Tibial nerve (tissue), 4 donors: ENCODE data around the gene PHF2.

ENCODE experiments used
- CTCF ChIP-seq, 5 experiments: fragments of 200-600 bp in 3 of 5; fragments of 450-650 bp in 2 of 5; sonication (generic) in 3 of 5; IDR thresholded peaks; one replicate each; pipeline ENCODE4 v1.5.1; 2016 to 2019; ENCODE audit warnings: antibody characterized with exemption in 5 of 5, mild to moderate bottlenecking in 3 of 5, moderate library complexity in 2 of 5
- EP300 ChIP-seq, 2 donors: sonication (generic); formaldehyde crosslinking; IDR thresholded peaks; one replicate each; pipeline ENCODE4 v1.6.1; 2017; ENCODE audit warnings: antibody characterized with exemption in 2 of 2, mild to moderate bottlenecking in 1 of 2
- POLR2A ChIP-seq, 2 donors: fragments of 450-650 bp; IDR thresholded peaks; one replicate each; pipeline ENCODE4 v1.6.1; 2017; ENCODE audit warnings: antibody characterized with exemption in 2 of 2, mild to moderate bottlenecking in 2 of 2, moderate library complexity in 2 of 2

- TF ChIP-seq CTCF (IDR thresholded peaks at IDR 0.05) = no peak
- no peak for TF ChIP-seq POLR2A (IDR thresholded peaks at IDR 0.05)
- no peak for TF ChIP-seq EP300 (IDR thresholded peaks at IDR 0.05)
Observed at GRCh38 chr9:93600504-93600903, 24.1 kb downstream of the PHF2 start.
